Astrocyte (in vitro differentiated cells and primary cell): ENCODE measurements around the gene ERAL1. TPM values are rescaled to one million over a fixed set of nuclear protein-coding genes. Genes with fewer than 3 reads are reported as not detected.
"Not testable (repeated sequence)": the region's sequence is repeated elsewhere in the genome, so short reads cannot be mapped to it uniquely, and the experiment has no call there.

Source experiments
- DNase-seq: peaks from one replicate; pipeline ENCODE4 v3.0.0-alpha.2; 2010; ENCODE audit warnings: low read depth
- FAIRE-seq: peaks from 2 replicates; lab custom pipeline; 2011; peaks lifted over from hg19 to GRCh38; lab: Jason Lieb, UNC
- H2AFZ ChIP-seq: 2 replicates; pipeline ENCODE4 v1.6.0; 2012; ENCODE audit warnings: low read depth, low read length, inconsistent platforms
- H3K27ac ChIP-seq: 2 replicates; pipeline ENCODE4 v1.5.1; 2011; ENCODE audit warnings: low read depth, low read length, inconsistent platforms
- H3K27me3 ChIP-seq: 2 replicates; pipeline ENCODE4 v1.6.0; 2011; ENCODE audit warnings: low read length, inconsistent platforms; ENCODE audit not compliant: insufficient read depth
- H3K36me3 ChIP-seq: 2 replicates; pipeline ENCODE4 v1.5.1; 2011; ENCODE audit warnings: low read length, inconsistent platforms; ENCODE audit not compliant: insufficient read depth
- H3K4me1 ChIP-seq: 2 replicates; pipeline ENCODE4 v1.5.1; 2011; ENCODE audit warnings: low read length, inconsistent platforms; ENCODE audit not compliant: insufficient read depth
- H3K4me2 ChIP-seq: 2 replicates; pipeline ENCODE4 v1.6.0; 2012; ENCODE audit warnings: low read length, inconsistent platforms
- H3K4me3 ChIP-seq: 2 replicates; pipeline ENCODE4 v1.5.1; 2011; ENCODE audit warnings: low read depth, mild to moderate bottlenecking, low read length, inconsistent platforms; ENCODE audit not compliant: insufficient read depth
- H3K79me2 ChIP-seq: 2 replicates; pipeline ENCODE4 v1.6.0; 2012; ENCODE audit warnings: mild to moderate bottlenecking, low read length, inconsistent platforms; ENCODE audit not compliant: insufficient read depth
- H3K9ac ChIP-seq: 2 replicates; pipeline ENCODE4 v1.6.0; 2012; ENCODE audit warnings: mild to moderate bottlenecking, low read length, inconsistent platforms
- H3K9me3 ChIP-seq: 2 replicates; pipeline ENCODE4 v1.5.1; 2012; ENCODE audit warnings: low read depth, mild to moderate bottlenecking, low read length, inconsistent platforms; ENCODE audit not compliant: insufficient read depth
- H4K20me1 ChIP-seq: 2 replicates; pipeline ENCODE4 v1.6.0; 2012; ENCODE audit warnings: low read length, inconsistent platforms; ENCODE audit not compliant: insufficient read depth
- H3K27ac Mint-ChIP-seq: one replicate; pipeline ENCODE4 v1.8.0; 2021; ENCODE audit warnings: mild to moderate bottlenecking, mixed read lengths; ENCODE audit not compliant: unreplicated experiment
- H3K27me3 Mint-ChIP-seq: one replicate; pipeline ENCODE4 v1.8.0; 2021; ENCODE audit warnings: low read depth, mixed read lengths; ENCODE audit not compliant: unreplicated experiment
- H3K36me3 Mint-ChIP-seq: one replicate; pipeline ENCODE4 v1.8.0; 2021; ENCODE audit warnings: low read depth, mixed read lengths; ENCODE audit not compliant: unreplicated experiment
- H3K4me1 Mint-ChIP-seq: one replicate; pipeline ENCODE4 v1.8.0; 2021; ENCODE audit warnings: low read depth, mixed read lengths; ENCODE audit not compliant: unreplicated experiment
- H3K4me3 Mint-ChIP-seq: one replicate; pipeline ENCODE4 v1.8.0; 2021; ENCODE audit warnings: mild to moderate bottlenecking, moderate library complexity, mixed read lengths; ENCODE audit not compliant: unreplicated experiment
- H3K9me3 Mint-ChIP-seq: one replicate; pipeline ENCODE4 v1.8.0; 2021; ENCODE audit warnings: mild to moderate bottlenecking, mixed read lengths; ENCODE audit not compliant: unreplicated experiment
- EZH2 ChIP-seq: IDR thresholded peaks from 2 replicates; pipeline ENCODE4 v1.6.1; 2012; ENCODE audit warnings: mild to moderate bottlenecking, low read length, inconsistent platforms; ENCODE audit not compliant: insufficient read depth
- total RNA-seq: library from RNA; stranded (reverse); gene quantifications from 2 replicates; pipeline ENCODE4 v1.2.1, GENCODE V29; 2021
- TF ChIP-seq, protein P1 (sequence below): IDR thresholded peaks from 2 replicates; pipeline ENCODE4 v1.5.1; 2011; ENCODE audit warnings: low read depth, mild to moderate bottlenecking, inconsistent platforms, low read length, moderate library complexity; ENCODE audit not compliant: insufficient read depth

The ERAL1 gene
- total RNA-seq, 1 donor from 2014 or later, result 38.4 TPM

DNA sequence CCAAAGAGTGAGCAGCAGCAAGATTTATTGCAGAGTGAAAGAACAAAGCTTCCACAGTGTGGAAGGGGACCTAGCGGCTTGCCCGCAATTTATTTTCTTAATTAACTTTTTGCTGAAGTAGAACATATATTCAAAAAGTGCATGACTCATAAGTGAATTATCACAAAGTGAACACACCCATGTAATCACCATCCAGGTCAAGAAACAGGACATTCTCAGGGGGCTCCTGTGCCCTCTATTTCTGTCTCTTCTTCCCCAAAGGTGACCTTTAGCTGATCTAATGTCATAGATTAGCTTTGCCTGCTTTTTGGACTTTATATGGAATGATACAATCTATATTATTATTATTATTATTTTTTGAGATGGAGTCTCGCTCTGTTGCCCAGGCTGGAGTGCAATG is 19.9 kb downstream of the ERAL1 start:
- H3K79me2 ChIP-seq, result no peaks in the 10 kb centered on the region
- Mint-ChIP-seq H3K36me3 (peaks cover 7% of the 10 kb centered on the region), H3K27ac (no peak overlapping the region), H3K4me1 (peaks cover 2% of the 10 kb centered on the region), H3K4me3 (no peak overlapping the region), H3K9me3 (no peaks in the 10 kb centered on the region), H3K27me3 (peaks cover 7% of the 10 kb centered on the region)
- no peaks in the 10 kb centered on the region for H3K4me1 ChIP-seq
- no peak overlapping the region for H3K9ac ChIP-seq
- no peak overlapping the region for H3K27ac ChIP-seq
- H3K9me3 ChIP-seq, result no peaks in the 10 kb centered on the region
- FAIRE-seq, result no peak
- no peak overlapping the region for H3K4me2 ChIP-seq
- H3K27me3 ChIP-seq, result no peaks in the 10 kb centered on the region
- no peak overlapping the region for H2AFZ ChIP-seq
- no peaks in the 10 kb centered on the region for H4K20me1 ChIP-seq
- no peak for DNase-seq
- no peak for TF ChIP-seq EZH2
- TF ChIP-seq, protein P1, sequence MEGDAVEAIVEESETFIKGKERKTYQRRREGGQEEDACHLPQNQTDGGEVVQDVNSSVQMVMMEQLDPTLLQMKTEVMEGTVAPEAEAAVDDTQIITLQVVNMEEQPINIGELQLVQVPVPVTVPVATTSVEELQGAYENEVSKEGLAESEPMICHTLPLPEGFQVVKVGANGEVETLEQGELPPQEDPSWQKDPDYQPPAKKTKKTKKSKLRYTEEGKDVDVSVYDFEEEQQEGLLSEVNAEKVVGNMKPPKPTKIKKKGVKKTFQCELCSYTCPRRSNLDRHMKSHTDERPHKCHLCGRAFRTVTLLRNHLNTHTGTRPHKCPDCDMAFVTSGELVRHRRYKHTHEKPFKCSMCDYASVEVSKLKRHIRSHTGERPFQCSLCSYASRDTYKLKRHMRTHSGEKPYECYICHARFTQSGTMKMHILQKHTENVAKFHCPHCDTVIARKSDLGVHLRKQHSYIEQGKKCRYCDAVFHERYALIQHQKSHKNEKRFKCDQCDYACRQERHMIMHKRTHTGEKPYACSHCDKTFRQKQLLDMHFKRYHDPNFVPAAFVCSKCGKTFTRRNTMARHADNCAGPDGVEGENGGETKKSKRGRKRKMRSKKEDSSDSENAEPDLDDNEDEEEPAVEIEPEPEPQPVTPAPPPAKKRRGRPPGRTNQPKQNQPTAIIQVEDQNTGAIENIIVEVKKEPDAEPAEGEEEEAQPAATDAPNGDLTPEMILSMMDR, result no peak
- H3K36me3 ChIP-seq, result no peaks in the 10 kb centered on the region
- H3K4me3 ChIP-seq, result no peak overlapping the region

DNA sequence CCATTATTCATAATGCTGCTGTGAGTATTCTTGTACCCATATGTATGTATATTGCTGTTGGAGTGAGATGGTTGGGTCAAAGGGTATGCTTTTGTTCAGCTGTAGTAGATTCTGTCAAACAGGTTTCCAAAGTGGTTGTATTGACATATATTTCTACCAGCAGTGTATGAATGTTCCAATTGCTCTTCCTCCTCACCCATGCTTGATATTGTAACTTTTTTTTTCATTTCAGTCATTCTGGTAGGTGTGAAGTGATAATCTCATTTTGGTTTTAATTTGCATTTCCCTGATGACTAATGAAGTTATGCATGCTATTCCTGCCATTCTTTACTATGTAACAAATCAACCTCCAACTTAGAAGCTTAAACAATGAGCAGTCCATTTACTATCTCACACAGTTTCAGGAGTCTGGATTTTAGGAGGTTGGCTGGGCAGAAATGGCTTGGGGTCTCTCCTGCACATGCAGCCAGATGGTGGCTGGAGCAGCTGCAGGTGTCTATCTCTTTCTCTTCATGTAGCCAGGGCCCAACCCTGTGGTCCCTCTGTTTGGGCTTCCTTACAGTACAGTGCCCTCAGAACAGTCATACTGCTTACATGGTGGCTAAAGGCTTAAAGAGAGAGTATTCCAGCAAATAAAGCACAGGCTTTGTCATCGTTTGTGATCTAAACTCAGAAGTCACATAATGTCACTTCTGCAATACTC is 21.2 kb downstream of the ERAL1 start:
- no peak overlapping the region for H3K4me3 ChIP-seq
- H3K27me3 ChIP-seq, result no peaks in the 10 kb centered on the region
- H3K4me2 ChIP-seq, result no peak overlapping the region
- no peaks in the 10 kb centered on the region for H3K4me1 ChIP-seq
- DNase-seq (no peak), FAIRE-seq (no peak)
- H3K36me3 ChIP-seq, result no peaks in the 10 kb centered on the region
- H3K27ac ChIP-seq, result no peak overlapping the region
- no peaks in the 10 kb centered on the region for H3K9me3 Mint-ChIP-seq
- no peak for TF ChIP-seq EZH2
- TF ChIP-seq, protein P1, result no peak
- H3K4me3 Mint-ChIP-seq, result no peak overlapping the region
- no peaks in the 10 kb centered on the region for H3K9me3 ChIP-seq
- H3K27ac Mint-ChIP-seq, result no peak overlapping the region
- H3K4me1 Mint-ChIP-seq, result peaks cover 2% of the 10 kb centered on the region
- peaks cover 14% of the 10 kb centered on the region for H3K36me3 Mint-ChIP-seq
- H4K20me1 ChIP-seq, result no peaks in the 10 kb centered on the region
- H3K27me3 Mint-ChIP-seq, result peaks cover 7% of the 10 kb centered on the region
- H3K79me2 ChIP-seq, result no peaks in the 10 kb centered on the region
- no peak overlapping the region for H3K9ac ChIP-seq
- H2AFZ ChIP-seq, result no peak overlapping the region

DNA sequence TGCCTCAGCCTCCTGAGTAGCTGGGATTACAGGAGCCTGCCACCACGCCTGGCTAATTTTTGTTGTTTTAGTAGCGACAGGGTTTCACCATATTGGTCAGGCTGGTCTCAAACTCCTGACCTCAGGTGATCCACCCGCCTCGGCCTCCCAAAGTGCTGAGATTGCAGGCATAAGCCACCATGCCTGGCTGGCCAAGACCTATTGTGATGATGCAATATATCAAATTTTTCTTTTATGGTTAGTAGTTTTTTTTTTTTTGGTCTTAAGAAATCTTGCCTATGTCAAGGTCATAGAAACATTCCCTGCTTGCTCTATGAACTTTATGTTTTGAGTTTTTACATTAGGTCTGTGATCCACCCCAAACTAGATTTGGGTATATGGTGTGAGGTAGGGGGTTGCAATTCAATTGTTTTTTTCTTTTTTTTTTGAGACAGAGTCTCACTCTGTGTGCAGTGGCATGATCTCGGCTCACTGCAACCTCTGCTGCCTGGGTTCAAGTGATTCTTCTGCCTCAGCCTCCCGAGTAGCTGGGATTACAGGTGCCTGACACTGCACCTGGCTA is 22.4 kb downstream of the ERAL1 start:
- H3K4me1 Mint-ChIP-seq, result not testable (repeated sequence)

More for the DNA sequence above, 22.4 kb downstream of the ERAL1 start:
- not testable (repeated sequence) for H3K27me3 ChIP-seq, H3K9me3 ChIP-seq, H3K9me3 Mint-ChIP-seq, DNase-seq, H3K9ac ChIP-seq, H3K4me3 ChIP-seq, H3K27ac Mint-ChIP-seq, FAIRE-seq, H3K4me2 ChIP-seq, H3K4me1 ChIP-seq, H2AFZ ChIP-seq, H3K27me3 Mint-ChIP-seq, H3K27ac ChIP-seq, H4K20me1 ChIP-seq, H3K79me2 ChIP-seq, H3K36me3 ChIP-seq, H3K4me3 Mint-ChIP-seq
- H3K36me3 Mint-ChIP-seq, result peaks cover 21% of the 10 kb centered on the region
